ENCODE measurements around the gene MYO1D. TPM values are rescaled to one million over a fixed set of nuclear protein-coding genes. Genes with fewer than 3 reads are reported as not detected.

MYO1D gene
- total RNA-seq, 1 donor from 2014 or later, result 24.9 TPM

GRCh38 chr17:32558326-32558955, 318.5 kb downstream of the MYO1D start:
- H3K36me3 Mint-ChIP-seq, result no peaks in the 10 kb centered on the region
- H3K27ac Mint-ChIP-seq, result no peak overlapping the region
- no peaks in the 10 kb centered on the region for H3K9me3 Mint-ChIP-seq
- no peak overlapping the region for H3K4me3 Mint-ChIP-seq
- no peak for TF ChIP-seq CTCF (conservative IDR thresholded peaks at IDR 0.05)
- H3K4me1 Mint-ChIP-seq (ENCODE audit: unreplicated experiment), result peaks cover 4% of the 10 kb centered on the region
- no peaks in the 10 kb centered on the region for H3K27me3 Mint-ChIP-seq
- no peak for DNase-seq (ENCODE audit: extremely low spot score, unreplicated experiment)

GRCh38 chr17:32555611-32556310, 321.2 kb downstream of the MYO1D start:
- H3K36me3 Mint-ChIP-seq, result no peaks in the 10 kb centered on the region
- TF ChIP-seq CTCF (conservative IDR thresholded peaks at IDR 0.05), result no peak
- H3K27ac Mint-ChIP-seq, result no peak overlapping the region
- H3K4me3 Mint-ChIP-seq, result no peak overlapping the region
- DNase-seq (ENCODE audit: extremely low spot score, unreplicated experiment), result no peak
- no peaks in the 10 kb centered on the region for H3K27me3 Mint-ChIP-seq
- peaks cover 4% of the 10 kb centered on the region for H3K4me1 Mint-ChIP-seq (ENCODE audit: unreplicated experiment)
- H3K9me3 Mint-ChIP-seq, result no peaks in the 10 kb centered on the region

- Mint-ChIP-seq H3K36me3 (no peaks in the 10 kb centered on the region), H3K27ac (no peak overlapping the region), H3K27me3 (no peaks in the 10 kb centered on the region), H3K9me3 (no peaks in the 10 kb centered on the region), H3K4me3 (no peak overlapping the region), H3K4me1 (ENCODE audit: unreplicated experiment) (no peaks in the 10 kb centered on the region)
- no peak for TF ChIP-seq CTCF (conservative IDR thresholded peaks at IDR 0.05)
- DNase-seq (ENCODE audit: extremely low spot score, unreplicated experiment), result no peak
Measured at GRCh38 chr17:32553168-32553567, 323.8 kb downstream of the MYO1D start.

- TF ChIP-seq CTCF (conservative IDR thresholded peaks at IDR 0.05), result no peak
- no peaks in the 10 kb centered on the region for H3K4me1 Mint-ChIP-seq (ENCODE audit: unreplicated experiment)
- no peak for DNase-seq (ENCODE audit: extremely low spot score, unreplicated experiment)
- no peaks in the 10 kb centered on the region for H3K27me3 Mint-ChIP-seq
- no peaks in the 10 kb centered on the region for H3K9me3 Mint-ChIP-seq
- H3K36me3 Mint-ChIP-seq, result no peaks in the 10 kb centered on the region
- H3K4me3 Mint-ChIP-seq, result no peak overlapping the region
- no peak overlapping the region for H3K27ac Mint-ChIP-seq
Measured at GRCh38 chr17:32552280-32552679, 324.6 kb downstream of the MYO1D start.

GRCh38 chr17:32551186-32551955, 325.6 kb downstream of the MYO1D start:
- TF ChIP-seq CTCF (conservative IDR thresholded peaks at IDR 0.05), result no peak
- no peak for DNase-seq (ENCODE audit: extremely low spot score, unreplicated experiment)
- Mint-ChIP-seq H3K36me3 (no peaks in the 10 kb centered on the region), H3K4me3 (no peak overlapping the region), H3K9me3 (no peaks in the 10 kb centered on the region), H3K27me3 (no peaks in the 10 kb centered on the region), H3K4me1 (ENCODE audit: unreplicated experiment) (no peaks in the 10 kb centered on the region), H3K27ac (peak overlapping the region; percentile 82)
